ENCODE results near the gene SLC12A8. TPM values are rescaled to one million over a fixed set of nuclear protein-coding genes. Genes with fewer than 3 reads are reported as not detected.

The SLC12A8 gene
- total and polyA plus RNA-seq, 4 experiments from 2014 or later = not detected

DNA sequence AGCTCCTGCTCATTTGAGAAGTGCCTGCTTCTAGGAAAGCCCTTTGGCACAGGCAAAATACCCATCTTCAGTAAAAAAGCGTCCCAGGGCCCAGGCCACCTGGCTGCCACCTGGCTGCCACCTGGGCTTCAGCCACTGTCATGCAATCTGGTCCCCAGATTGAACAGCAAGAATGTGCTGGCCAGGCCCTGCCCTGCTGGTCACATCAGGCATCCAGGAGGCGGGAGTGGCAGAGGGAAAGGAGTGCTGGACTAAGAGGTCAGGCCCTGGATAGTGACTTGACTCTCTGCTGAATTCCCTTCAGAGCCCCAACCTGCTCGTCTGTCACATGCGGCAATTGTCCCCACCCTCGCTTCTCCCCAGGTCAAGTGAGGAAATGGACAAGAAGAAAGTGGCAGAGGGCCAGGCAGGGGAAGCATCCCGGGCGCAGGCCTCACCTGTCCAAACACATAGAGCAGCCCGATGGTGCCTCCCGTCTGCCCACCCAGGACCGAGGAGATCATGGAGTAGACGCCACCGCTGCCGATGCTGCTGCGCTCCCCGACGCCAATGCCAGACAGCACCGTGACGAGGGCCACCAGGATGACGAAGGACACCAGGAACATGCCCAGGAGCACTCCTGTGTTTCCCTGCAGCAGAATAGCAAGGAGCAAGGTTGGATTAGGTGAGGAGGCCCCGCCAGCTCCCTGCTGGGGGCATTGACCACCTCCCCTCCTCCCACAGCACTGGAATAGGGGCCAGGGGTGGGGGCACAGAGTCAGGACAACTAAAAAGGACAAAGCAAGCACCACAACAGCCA is 25.5 kb downstream of the SLC12A8 start:
- CTCF ChIA-PET (ENCODE audit: partially characterized antibody) = no interaction called here
- no peaks in the 10 kb centered on the region for H3K36me3 Mint-ChIP-seq
- H3K9me3 ChIP-seq (ENCODE audit: control insufficient read depth in 1 of 2, low read length in 2 of 2) = no peaks in the 10 kb centered on the region

DNA sequence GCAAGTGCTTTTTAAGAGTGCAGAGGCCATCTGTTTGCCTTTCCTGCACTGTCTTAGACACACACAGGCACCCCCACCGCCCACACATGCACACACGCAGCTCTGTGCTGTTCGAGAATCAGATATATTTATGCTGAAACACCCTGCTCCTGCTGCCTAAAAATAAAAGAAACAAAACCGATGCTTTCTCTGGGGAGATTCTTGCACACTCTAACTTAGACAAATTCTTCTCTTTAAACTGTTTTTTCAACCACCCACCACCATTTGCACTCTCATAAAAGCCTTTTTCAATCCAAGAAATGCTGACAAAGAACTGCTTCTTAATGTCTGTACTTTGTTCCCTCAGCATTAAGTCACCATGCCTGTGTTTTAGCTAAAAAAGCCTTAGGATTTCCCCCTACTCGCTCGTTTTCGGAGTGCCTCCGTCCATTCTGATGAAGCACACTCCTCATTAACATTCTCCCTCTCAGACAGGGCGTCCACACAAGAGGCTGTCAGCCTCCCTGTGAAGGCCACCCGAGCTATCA is 26.2 kb downstream of the SLC12A8 start:
- no peaks in the 10 kb centered on the region for H3K27me3 Mint-ChIP-seq
- no peaks in the 10 kb centered on the region for H3K4me1 ChIP-seq (ENCODE audit: insufficient read depth, low read length)
- no peak overlapping the region for H3K4me3 ChIP-seq (ENCODE audit: low read length in 2 of 2)
- H3K36me3 Mint-ChIP-seq = no peaks in the 10 kb centered on the region
- no peaks in the 10 kb centered on the region for H3K4me1 Mint-ChIP-seq
- POLR2A ChIA-PET (ENCODE audit: partially characterized antibody) = no interaction called here
- H3K4me3 Mint-ChIP-seq = no peak overlapping the region
- H3K9me3 Mint-ChIP-seq = peaks cover 0 to 2% (median 0%) of the 10 kb centered on the region in 8 donors
- intact Hi-C loops (cut with micrococcal nuclease) = no loop called here
- peak overlapping the region in 1 of 7 donors; percentile 9 for H3K27ac Mint-ChIP-seq
- no peaks in the 10 kb centered on the region for H3K36me3 ChIP-seq (ENCODE audit: insufficient read depth, low read length)
- CTCF ChIA-PET (ENCODE audit: partially characterized antibody) = no interaction called here
- no peaks in the 10 kb centered on the region for H3K9me3 ChIP-seq (ENCODE audit: control insufficient read depth in 1 of 2, low read length in 2 of 2)
- no peak overlapping the region for H3K27ac ChIP-seq (ENCODE audit: low read depth, low read length)
- DNase-seq = no peak
- H3K27me3 ChIP-seq (ENCODE audit: insufficient read depth, low read length) = no peaks in the 10 kb centered on the region

More for the DNA sequence above, 25.5 kb downstream of the SLC12A8 start:
- H3K36me3 ChIP-seq (ENCODE audit: insufficient read depth, low read length) = no peaks in the 10 kb centered on the region
- H3K27me3 ChIP-seq (ENCODE audit: insufficient read depth, low read length) = no peaks in the 10 kb centered on the region
- intact Hi-C loops (cut with micrococcal nuclease) = no loop called here
- no peak for DNase-seq
- POLR2A ChIA-PET (ENCODE audit: partially characterized antibody) = no interaction called here
- H3K27ac ChIP-seq (ENCODE audit: low read depth, low read length) = no peak overlapping the region
- Mint-ChIP-seq H3K4me3 (no peak overlapping the region), H3K9me3 (peaks cover 0 to 2% (median 0%) of the 10 kb centered on the region in 8 donors), H3K27ac (no peak overlapping the region), H3K27me3 (no peaks in the 10 kb centered on the region), H3K4me1 (no peaks in the 10 kb centered on the region)
- H3K4me1 ChIP-seq (ENCODE audit: insufficient read depth, low read length) = no peaks in the 10 kb centered on the region
- no peak overlapping the region for H3K4me3 ChIP-seq (ENCODE audit: low read length in 2 of 2)

DNA sequence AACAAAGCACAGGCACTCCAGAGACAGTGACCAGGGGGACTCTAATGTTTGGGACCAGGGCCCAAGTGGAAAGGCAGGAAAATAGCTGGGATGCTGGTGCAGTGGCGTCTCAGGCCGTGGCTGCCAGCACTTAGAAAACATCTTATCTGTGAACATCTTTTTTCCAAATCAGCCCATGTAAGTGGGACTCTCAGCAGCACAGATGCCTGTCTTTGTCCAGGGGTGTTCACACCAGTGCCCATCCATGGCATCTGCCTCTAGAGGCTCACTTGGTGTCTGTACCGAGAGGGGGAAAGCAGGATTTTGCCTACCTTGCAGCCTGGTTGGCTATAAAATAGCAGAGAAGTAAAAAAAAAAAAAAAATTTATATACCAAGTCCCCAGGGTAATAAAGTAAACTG is 26.7 kb downstream of the SLC12A8 start:
- Mint-ChIP-seq H3K4me1 (no peaks in the 10 kb centered on the region), H3K36me3 (no peaks in the 10 kb centered on the region)
- POLR2A ChIA-PET (ENCODE audit: partially characterized antibody) = no interaction called here

DNA sequence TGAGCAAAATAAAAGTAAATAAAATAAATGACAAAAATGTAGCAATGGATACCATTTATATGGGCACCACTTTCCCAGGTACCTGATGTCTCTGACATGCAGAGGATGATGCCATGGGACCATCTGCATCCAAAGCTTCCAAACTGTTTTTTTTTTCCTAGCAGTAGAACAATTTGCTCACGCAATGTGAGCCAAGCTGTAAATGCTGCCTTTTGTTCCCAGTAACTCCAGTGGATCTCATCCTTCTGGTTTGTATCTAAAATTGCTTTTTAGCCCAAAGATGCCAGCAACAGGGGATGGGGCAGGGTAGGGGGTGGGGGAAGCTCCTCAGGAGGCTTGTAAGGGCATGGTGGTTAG is 32.7 kb downstream of the SLC12A8 start:
- no peak overlapping the region for H3K27ac ChIP-seq (ENCODE audit: low read depth, low read length)
- H3K9me3 Mint-ChIP-seq = no peaks in the 10 kb centered on the region
- no peak overlapping the region for H3K4me3 Mint-ChIP-seq
- no peaks in the 10 kb centered on the region for H3K27me3 ChIP-seq (ENCODE audit: insufficient read depth, low read length)
- no peaks in the 10 kb centered on the region for H3K36me3 ChIP-seq (ENCODE audit: insufficient read depth, low read length)
- H3K9me3 ChIP-seq (ENCODE audit: control insufficient read depth in 1 of 2, low read length in 2 of 2) = no peaks in the 10 kb centered on the region
- H3K4me1 Mint-ChIP-seq = no peaks in the 10 kb centered on the region
- H3K36me3 Mint-ChIP-seq = no peaks in the 10 kb centered on the region
- ChIA-PET POLR2A (ENCODE audit: partially characterized antibody) (no interaction called here), CTCF (ENCODE audit: partially characterized antibody) (no interaction called here)
- no peaks in the 10 kb centered on the region for H3K4me1 ChIP-seq (ENCODE audit: insufficient read depth, low read length)
- no peak for DNase-seq
- intact Hi-C loops (cut with micrococcal nuclease) = no loop called here
- no peak overlapping the region for H3K27ac Mint-ChIP-seq
- H3K27me3 Mint-ChIP-seq = no peaks in the 10 kb centered on the region
- no peak overlapping the region for H3K4me3 ChIP-seq (ENCODE audit: low read length in 2 of 2)

More for the DNA sequence above, 26.7 kb downstream of the SLC12A8 start:
- H3K27ac Mint-ChIP-seq = no peak overlapping the region
- no peaks in the 10 kb centered on the region for H3K9me3 ChIP-seq (ENCODE audit: control insufficient read depth in 1 of 2, low read length in 2 of 2)
- H3K4me3 Mint-ChIP-seq = no peak overlapping the region
- no peak for DNase-seq
- no peaks in the 10 kb centered on the region for H3K4me1 ChIP-seq (ENCODE audit: insufficient read depth, low read length)
- H3K36me3 ChIP-seq (ENCODE audit: insufficient read depth, low read length) = no peaks in the 10 kb centered on the region
- no peak overlapping the region for H3K27ac ChIP-seq (ENCODE audit: low read depth, low read length)
- CTCF ChIA-PET (ENCODE audit: partially characterized antibody) = no interaction called here
- intact Hi-C loops (cut with micrococcal nuclease) = no loop called here
- H3K27me3 ChIP-seq (ENCODE audit: insufficient read depth, low read length) = no peaks in the 10 kb centered on the region
- H3K27me3 Mint-ChIP-seq = no peaks in the 10 kb centered on the region
- no peak overlapping the region for H3K4me3 ChIP-seq (ENCODE audit: low read length in 2 of 2)
- peaks cover 0 to 2% (median 0%) of the 10 kb centered on the region in 8 donors for H3K9me3 Mint-ChIP-seq

DNA sequence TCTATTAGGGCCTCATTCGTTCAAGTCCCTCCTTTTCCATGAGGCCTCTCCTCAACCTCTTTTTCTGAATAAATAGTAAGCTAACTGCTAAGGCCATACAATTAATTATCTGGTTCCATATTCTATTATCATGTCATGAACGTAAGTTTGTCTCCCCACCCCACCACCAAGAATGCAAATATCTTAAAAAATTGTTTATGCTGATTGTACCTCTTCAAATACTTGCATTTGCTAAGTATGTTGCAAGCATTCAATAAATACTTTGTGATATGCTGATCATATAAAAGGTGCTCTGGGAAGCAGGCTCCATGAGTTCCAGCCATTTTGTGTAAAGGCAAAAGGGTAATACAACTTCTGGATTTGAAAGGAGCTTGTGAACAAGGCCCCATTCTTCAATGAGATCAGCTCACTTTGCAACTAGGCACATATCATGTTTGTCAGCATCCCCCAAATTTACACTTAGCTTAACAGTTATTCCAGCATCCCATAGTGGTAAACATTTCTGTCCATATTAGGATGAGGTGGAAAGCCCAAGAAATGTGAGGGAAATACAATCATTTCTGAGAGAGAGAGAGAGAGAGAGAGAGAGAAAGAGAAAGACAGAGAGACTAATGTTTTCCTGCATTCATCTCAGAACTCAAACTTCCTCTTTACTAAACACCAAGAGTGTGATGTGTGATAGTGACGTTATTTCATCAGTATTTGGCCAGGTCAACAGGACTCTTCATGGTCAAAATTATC is 33.2 kb downstream of the SLC12A8 start:
- Histone ChIP-seq H3K9me3 (ENCODE audit: control insufficient read depth in 1 of 2, low read length in 2 of 2) (no peaks in the 10 kb centered on the region), H3K36me3 (ENCODE audit: insufficient read depth, low read length) (no peaks in the 10 kb centered on the region), H3K4me3 (ENCODE audit: low read length in 2 of 2) (no peak overlapping the region), H3K27me3 (ENCODE audit: insufficient read depth, low read length) (no peaks in the 10 kb centered on the region), H3K27ac (ENCODE audit: low read depth, low read length) (no peak overlapping the region), H3K4me1 (ENCODE audit: insufficient read depth, low read length) (no peaks in the 10 kb centered on the region)
- no peaks in the 10 kb centered on the region for H3K36me3 Mint-ChIP-seq
- no peak for DNase-seq
- ChIA-PET CTCF (ENCODE audit: partially characterized antibody) (no interaction called here), POLR2A (ENCODE audit: partially characterized antibody) (no interaction called here)
- intact Hi-C loops (cut with micrococcal nuclease) = no loop called here
- H3K9me3 Mint-ChIP-seq = peaks cover 0 to 4% (median 0%) of the 10 kb centered on the region in 8 donors
- no peak overlapping the region for H3K4me3 Mint-ChIP-seq
- H3K27ac Mint-ChIP-seq = no peak overlapping the region
- H3K27me3 Mint-ChIP-seq = no peaks in the 10 kb centered on the region
- H3K4me1 Mint-ChIP-seq = no peaks in the 10 kb centered on the region

DNA sequence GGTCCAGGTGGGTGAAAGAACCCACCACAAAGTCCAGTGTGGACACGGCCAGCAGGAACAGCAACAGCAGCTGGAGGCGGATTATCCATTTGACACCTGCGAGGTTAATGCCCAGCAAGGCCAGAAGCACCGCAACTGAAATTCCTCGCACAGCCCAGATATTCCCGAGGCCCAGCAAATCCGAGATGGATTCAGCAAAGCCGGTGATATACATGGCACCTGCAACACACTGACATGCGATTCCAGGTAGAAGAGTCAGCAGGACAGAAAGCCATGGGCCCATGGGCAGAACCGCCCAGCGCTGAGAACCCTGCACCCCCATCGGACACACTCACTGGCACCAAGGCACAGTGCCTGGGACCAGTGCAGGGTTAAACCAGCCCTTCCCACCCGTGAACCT is 34.8 kb downstream of the SLC12A8 start:
- Mint-ChIP-seq H3K36me3 (peaks cover 0 to 6% of the 10 kb centered on the region in 2 donors), H3K4me3 (no peak overlapping the region), H3K4me1 (no peaks in the 10 kb centered on the region), H3K27ac (no peak overlapping the region), H3K27me3 (no peaks in the 10 kb centered on the region), H3K9me3 (peaks cover 0 to 20% (median 6%) of the 10 kb centered on the region in 8 donors)
- POLR2A ChIA-PET (ENCODE audit: partially characterized antibody) = no interaction called here
- CTCF ChIA-PET (ENCODE audit: partially characterized antibody) = no interaction called here
- Histone ChIP-seq H3K36me3 (ENCODE audit: insufficient read depth, low read length) (no peaks in the 10 kb centered on the region), H3K9me3 (ENCODE audit: control insufficient read depth in 1 of 2, low read length in 2 of 2) (no peaks in the 10 kb centered on the region), H3K4me3 (ENCODE audit: low read length in 2 of 2) (no peak overlapping the region), H3K4me1 (ENCODE audit: insufficient read depth, low read length) (no peaks in the 10 kb centered on the region), H3K27me3 (ENCODE audit: insufficient read depth, low read length) (no peaks in the 10 kb centered on the region), H3K27ac (ENCODE audit: low read depth, low read length) (no peak overlapping the region)
- no peak for DNase-seq
- intact Hi-C loops (cut with micrococcal nuclease) = no loop called here

DNA sequence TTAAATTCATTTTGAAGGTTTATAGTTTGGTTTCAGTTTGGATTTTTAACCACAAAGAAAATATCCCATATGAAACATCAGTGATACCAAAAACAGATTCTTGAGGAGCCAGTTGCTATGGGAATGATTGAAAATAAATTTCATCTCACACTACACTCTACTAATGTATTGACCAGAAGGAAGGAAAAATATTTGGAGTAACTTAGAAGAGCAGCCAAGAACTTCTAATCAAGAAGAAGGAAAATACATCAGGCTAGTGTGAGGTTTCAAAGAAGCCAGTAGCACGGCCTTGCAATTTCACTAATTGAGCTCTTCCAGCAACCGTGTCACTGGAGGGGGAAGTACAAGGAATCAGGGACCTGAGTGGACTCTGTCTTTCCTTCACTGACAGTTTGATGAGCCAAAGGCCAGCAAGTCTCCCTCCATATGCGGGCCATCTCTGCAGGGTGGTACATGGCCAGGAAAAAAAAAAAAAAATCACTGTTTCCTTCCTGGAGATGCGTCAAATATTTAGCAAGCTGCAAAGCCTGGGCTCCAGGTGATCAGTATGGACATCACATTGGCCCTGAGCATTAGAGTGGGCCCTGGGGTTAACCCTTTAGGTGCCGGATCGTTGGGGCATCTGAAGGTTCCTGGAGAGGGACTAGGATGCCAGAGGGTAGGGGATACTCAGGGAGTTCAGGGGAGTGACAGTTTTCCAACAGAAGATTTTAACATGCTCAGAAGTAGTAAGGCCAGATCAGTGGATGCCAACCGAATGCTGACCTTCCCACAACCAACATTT is 37.1 kb downstream of the SLC12A8 start:
- Mint-ChIP-seq H3K4me1 (no peaks in the 10 kb centered on the region), H3K27ac (no peak overlapping the region), H3K27me3 (no peaks in the 10 kb centered on the region), H3K36me3 (peaks cover 0 to 6% of the 10 kb centered on the region in 2 donors), H3K9me3 (peaks cover 0 to 23% (median 6%) of the 10 kb centered on the region in 8 donors), H3K4me3 (no peak overlapping the region)
- H3K27ac ChIP-seq (ENCODE audit: low read depth, low read length) = no peak overlapping the region
- H3K9me3 ChIP-seq (ENCODE audit: control insufficient read depth in 1 of 2, low read length in 2 of 2) = no peaks in the 10 kb centered on the region
- H3K27me3 ChIP-seq (ENCODE audit: insufficient read depth, low read length) = no peaks in the 10 kb centered on the region
- intact Hi-C loops (cut with micrococcal nuclease) = no loop called here
- DNase-seq = no peak
- POLR2A ChIA-PET (ENCODE audit: partially characterized antibody) = no interaction called here
- no peaks in the 10 kb centered on the region for H3K4me1 ChIP-seq (ENCODE audit: insufficient read depth, low read length)
- no peaks in the 10 kb centered on the region for H3K36me3 ChIP-seq (ENCODE audit: insufficient read depth, low read length)
- H3K4me3 ChIP-seq (ENCODE audit: low read length in 2 of 2) = no peak overlapping the region
- CTCF ChIA-PET (ENCODE audit: partially characterized antibody) = no interaction called here
